OCI-LY3 (cell line): ENCODE data around the gene ARHGEF38.

Source experiments
- CTCF ChIP-seq: fragments of 200-600, 300-600 bp; sonication (generic); IDR thresholded peaks from 2 replicates; pipeline ENCODE4 v1.5.1; 2014; ENCODE audit warnings: antibody characterized with exemption, low read length, low read depth
- EZH2phosphoT487 ChIP-seq: fragments of 200-600 bp; shearing (Covaris generic); IDR thresholded peaks from 2 replicates; pipeline ENCODE4 v1.6.1; 2018; ENCODE audit warnings: antibody characterized with exemption, mixed run types, low read depth

GRCh38 chr4:105714932-105715331, 162.5 kb downstream of the ARHGEF38 start:
- no peak for TF ChIP-seq CTCF
- no peak for TF ChIP-seq EZH2phosphoT487
